GM12874 (cell line): Measurements from ENCODE around the gene HMBS.

Experiments
- TF ChIP-seq, protein P1 (sequence below): IDR thresholded peaks from 2 replicates; pipeline ENCODE4 v1.5.1; 2011; ENCODE audit warnings: low read depth, mild to moderate bottlenecking, control low read depth, low read length, moderate library complexity; ENCODE audit not compliant: insufficient read depth

Gene HMBS

DNA sequence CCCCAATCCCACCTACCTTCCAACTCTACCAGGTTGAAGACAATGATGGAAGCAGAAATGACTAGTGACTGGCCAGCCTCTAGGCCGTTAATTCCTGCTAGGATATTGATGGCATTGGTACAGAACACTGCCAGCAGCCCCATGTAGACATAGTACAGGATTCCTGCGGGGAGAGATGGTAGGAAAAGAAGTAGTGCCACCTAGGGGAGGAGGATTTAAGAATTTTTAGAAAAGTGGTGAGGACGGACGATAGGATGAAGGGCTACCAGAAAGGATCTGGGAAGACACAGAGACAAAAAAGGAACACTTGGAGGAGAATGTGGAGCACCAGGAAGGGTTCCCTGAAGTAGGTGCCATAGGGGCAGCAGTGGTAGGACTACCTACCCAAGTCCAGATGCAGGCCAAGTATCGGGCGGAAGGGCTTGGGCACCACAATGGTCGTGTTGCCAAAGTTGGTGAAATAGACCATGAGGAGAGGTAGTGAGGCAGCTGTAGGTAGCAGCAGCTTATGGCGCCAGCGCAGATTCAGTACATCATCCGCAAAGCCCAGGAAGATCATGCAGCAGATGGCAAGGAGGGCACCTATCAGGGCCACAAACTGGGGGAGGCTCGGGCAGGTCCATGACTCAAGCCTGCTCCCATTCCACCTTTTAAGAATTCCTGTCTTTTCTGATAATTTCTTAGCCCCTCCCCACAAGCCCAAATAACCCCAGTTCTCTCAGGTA, 15.7 kb downstream of the HMBS start:
- TF ChIP-seq, protein P1, sequence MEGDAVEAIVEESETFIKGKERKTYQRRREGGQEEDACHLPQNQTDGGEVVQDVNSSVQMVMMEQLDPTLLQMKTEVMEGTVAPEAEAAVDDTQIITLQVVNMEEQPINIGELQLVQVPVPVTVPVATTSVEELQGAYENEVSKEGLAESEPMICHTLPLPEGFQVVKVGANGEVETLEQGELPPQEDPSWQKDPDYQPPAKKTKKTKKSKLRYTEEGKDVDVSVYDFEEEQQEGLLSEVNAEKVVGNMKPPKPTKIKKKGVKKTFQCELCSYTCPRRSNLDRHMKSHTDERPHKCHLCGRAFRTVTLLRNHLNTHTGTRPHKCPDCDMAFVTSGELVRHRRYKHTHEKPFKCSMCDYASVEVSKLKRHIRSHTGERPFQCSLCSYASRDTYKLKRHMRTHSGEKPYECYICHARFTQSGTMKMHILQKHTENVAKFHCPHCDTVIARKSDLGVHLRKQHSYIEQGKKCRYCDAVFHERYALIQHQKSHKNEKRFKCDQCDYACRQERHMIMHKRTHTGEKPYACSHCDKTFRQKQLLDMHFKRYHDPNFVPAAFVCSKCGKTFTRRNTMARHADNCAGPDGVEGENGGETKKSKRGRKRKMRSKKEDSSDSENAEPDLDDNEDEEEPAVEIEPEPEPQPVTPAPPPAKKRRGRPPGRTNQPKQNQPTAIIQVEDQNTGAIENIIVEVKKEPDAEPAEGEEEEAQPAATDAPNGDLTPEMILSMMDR, result no peak

DNA sequence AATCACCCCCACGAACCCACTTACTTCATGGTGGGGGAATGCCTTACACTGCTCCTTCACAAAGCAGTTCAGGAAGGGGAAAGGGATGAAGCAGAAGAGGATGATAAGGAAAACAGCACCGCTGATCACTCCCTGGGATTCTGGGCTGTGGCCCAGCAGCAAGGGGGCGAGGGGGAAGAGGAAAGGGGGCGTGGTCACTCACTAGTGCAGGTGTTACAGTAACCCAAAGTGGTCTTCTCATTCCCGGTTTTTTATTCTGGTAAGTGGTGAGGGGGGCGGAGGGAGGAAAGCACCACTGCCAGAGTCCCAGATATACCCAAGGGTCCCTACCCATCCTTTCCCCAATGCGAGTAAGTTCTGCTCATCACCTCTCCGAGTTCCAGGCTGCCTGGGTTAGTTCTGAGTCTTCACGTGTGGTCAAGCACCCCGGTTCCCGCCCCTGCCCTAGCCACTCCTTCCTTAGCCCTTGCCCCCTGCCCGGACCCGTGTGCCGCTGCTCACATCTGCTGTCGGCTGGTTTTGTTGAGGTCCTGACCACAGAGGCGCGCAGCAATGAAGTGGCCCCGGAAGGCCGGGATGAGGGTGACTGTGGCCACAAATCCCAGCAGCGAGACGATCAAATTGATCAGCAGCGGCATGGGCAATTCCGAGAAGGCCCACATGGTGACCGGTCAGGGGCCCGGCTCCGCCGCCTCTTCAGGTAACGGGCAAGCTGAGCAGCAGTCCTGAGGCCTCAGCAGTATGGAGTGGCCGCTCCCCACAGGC, 16.5 kb downstream of the HMBS start:
- TF ChIP-seq, protein P1, result 0 out of 2 replicates have a peak, but pooled peaks have one; percentile 2

DNA sequence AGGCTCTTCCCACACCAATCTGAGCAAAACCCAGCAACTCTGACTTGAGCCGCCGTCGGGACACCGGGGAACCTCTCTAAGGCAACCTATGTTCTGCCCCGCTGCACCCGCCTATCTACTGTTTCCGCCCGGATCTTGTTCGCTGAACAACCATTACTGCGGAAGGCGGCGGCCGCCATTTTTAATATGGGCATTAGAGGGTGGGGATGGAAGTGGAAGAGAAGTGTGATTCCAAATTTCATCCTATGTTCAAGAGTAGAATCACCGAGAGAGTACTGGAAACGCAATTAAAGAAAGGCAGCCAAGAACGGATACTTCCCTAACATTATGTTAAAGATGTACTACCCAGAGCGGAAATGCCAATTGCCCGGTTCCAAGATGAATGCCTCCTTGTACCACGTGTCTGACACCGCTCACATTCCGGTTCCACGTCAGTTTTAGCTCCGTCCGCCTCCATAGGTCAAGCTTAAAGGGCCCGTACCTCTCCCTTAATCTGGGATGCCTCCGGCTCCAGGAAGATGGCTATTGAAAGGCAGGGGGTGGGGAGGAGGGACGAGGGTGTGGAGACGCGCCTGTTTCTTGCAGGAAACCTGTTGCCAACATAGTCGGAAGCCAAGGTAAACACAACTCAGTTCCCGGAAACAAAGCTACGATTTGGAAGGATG, 17.2 kb downstream of the HMBS start, which contains the start of gene DPAGT1:
TSS of gene DPAGT1 (minus strand) at position 95 of the 665 bp plus-strand sequence. CDS start 198 bp downstream, outside the sequence.
- TF ChIP-seq, protein P1, result no peak

DNA sequence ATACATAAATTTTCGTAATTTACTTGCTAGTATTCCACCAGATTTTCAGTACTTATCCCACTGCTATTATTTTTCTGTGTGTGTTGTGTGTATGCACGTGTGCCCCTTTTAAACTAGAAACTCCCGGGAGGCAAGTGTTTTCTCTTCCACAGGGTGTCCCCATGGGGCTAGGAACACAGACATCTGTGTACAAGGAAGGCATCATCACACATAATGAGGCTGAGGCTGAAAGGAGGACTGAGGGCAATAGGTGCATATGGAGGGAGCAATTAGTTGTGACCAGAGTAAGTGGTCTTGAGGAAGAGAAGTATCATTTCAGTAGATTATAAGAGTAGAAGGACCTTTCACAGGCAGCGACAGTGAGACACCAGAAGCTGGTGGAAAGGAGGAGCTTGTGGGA, 19.1 kb downstream of the HMBS start:
- TF ChIP-seq, protein P1, result no peak

DNA sequence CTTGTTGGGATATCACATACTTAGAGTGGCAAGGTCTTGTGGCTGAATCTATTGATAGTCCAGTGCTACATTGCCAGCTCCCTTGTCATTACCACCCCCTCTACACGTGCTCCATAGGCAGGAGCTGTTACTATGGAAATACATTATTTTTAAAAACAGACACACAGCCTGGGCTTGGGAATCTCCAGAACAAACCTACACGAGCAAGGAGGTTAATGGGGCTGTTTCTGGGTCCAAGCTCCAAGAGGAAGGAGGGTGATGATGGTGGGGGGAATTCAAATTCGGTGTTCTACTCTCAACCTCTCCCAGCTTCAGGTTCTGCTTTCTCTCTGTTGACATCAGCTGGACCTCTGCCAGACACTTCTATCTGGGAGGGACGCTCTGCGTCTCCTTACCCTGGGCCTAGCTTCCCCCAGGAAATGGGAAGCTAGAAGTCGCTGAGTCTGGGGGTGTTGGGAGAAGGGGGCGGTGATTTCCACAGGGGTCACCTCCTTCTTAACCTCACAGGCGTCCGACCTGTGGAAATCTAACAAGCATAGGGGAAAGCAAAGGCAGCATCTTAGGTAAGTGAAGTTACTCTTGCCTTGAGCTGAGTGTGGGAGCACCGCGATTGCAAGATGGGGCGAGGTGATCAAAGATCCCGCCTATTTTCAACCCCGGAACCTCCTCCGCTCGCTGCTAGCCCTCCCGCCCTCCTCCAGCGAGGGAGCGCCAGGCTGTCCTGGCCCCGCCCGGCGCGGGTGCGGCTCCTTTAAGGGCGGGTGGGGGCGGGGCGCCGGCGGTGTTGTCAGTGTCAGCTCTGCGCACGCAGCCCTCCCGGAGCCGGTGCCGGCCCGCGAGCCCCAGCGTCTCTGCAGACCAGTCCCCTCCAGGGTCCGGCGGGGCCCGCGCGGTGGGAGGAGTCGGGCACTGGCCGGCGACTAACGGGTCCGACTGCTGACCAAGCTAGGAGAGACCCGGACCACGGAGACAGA, 22.2 kb downstream of the HMBS start, which contains the start of gene C2CD2L:
TSS of gene C2CD2L (plus strand) at position 781 of the 974 bp plus-strand sequence. CDS start 398 bp downstream, outside the sequence.
- TF ChIP-seq, protein P1, result no peak

DNA sequence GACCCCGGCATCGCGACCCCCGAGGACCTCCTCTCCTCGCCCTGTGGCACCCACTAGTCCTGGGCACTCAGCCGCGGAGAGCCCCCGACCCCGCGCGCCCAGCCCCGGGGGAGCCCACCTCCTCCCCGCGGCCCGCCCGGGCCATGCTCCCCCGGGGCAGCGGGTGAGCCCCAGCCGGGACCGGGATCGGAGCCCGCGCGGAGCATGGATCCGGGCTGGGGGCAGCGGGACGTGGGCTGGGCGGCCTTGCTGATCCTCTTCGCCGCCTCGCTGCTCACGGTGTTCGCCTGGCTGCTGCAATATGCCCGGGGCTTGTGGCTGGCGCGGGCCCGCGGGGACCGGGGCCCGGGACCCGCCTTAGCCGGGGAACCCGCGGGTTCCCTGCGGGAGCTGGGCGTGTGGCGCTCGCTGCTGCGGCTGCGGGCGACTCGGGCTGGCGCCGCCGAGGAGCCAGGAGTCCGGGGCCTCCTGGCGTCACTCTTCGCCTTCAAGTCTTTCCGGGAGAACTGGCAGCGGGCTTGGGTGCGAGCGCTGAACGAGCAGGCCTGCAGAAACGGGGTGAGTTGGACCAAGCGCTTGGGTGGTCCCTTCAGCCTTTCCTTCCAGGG, 23.0 kb downstream of the HMBS start:
- TF ChIP-seq, protein P1, result no peak
